D721Med (cell line): ENCODE results near the gene LTBP1.
A peak's percentile ranks its signal among the peaks of the same experiment; 100 is the strongest.

Experiments used
- DNase-seq: peaks from one replicate; pipeline ENCODE4 v3.0.0; 2011; ENCODE audit warnings: low spot score; ENCODE audit not compliant: insufficient read length
- FAIRE-seq: peaks from 2 replicates; lab custom pipeline; 2011; peaks lifted over from hg19 to GRCh38; lab: Jason Lieb, UNC
- CTCF ChIP-seq: IDR thresholded peaks from 2 replicates; pipeline ENCODE4 v1.5.1; 2012; ENCODE audit warnings: mild to moderate bottlenecking, control low read depth; ENCODE audit not compliant: insufficient read depth; ENCODE audit errors: missing control alignments

The LTBP1 gene

GRCh38 chr2:33236482-33237385 is 290.0 kb downstream of the LTBP1 start:
- DNase-seq (no peak), FAIRE-seq (no peak)
- TF ChIP-seq CTCF: no peak

- no peak for DNase-seq
- FAIRE-seq: no peak
- TF ChIP-seq CTCF: no peak
Measured at GRCh38 chr2:33238111-33238510, 291.4 kb downstream of the LTBP1 start.

- no peak for TF ChIP-seq CTCF
- DNase-seq (no peak), FAIRE-seq (peak; percentile 16)
Measured at GRCh38 chr2:33240178-33240577, 293.4 kb downstream of the LTBP1 start.

- DNase-seq (no peak), FAIRE-seq (no peak)
- TF ChIP-seq CTCF: no peak
Measured at GRCh38 chr2:33241072-33241471, 294.3 kb downstream of the LTBP1 start.

- no peak for TF ChIP-seq CTCF
- no peak for FAIRE-seq
- DNase-seq: no peak
Measured at GRCh38 chr2:33241581-33241980, 294.8 kb downstream of the LTBP1 start.

GRCh38 chr2:33242845-33243244 is 296.1 kb downstream of the LTBP1 start:
- no peak for DNase-seq
- no peak for FAIRE-seq

More at GRCh38 chr2:33242845-33243244, 296.1 kb downstream of the LTBP1 start:
- TF ChIP-seq CTCF: no peak
